GM18511 (cell line): ENCODE measurements around the gene STRIT1.

Source experiments
- ATAC-seq: cut with Tn5 transposase; IDR thresholded peaks from one replicate; pipeline ENCODE4 v1.9.1; 2021; ENCODE audit warnings: mild to moderate bottlenecking, moderate library complexity; ENCODE audit not compliant: unreplicated experiment

The STRIT1 gene

GRCh38 chr3:155293516-155293915 lies at the start of gene STRIT1:
Gene STRIT1 (minus strand): TSS chr3:155293683.
- no peak for ATAC-seq

- no peak for ATAC-seq
These were observed 48.9 kb upstream of the STRIT1 start for GRCh38 chr3:155342344-155342743.

GRCh38 chr3:155339052-155339451 lies 45.6 kb upstream of the STRIT1 start:
- ATAC-seq: no peak

DNA sequence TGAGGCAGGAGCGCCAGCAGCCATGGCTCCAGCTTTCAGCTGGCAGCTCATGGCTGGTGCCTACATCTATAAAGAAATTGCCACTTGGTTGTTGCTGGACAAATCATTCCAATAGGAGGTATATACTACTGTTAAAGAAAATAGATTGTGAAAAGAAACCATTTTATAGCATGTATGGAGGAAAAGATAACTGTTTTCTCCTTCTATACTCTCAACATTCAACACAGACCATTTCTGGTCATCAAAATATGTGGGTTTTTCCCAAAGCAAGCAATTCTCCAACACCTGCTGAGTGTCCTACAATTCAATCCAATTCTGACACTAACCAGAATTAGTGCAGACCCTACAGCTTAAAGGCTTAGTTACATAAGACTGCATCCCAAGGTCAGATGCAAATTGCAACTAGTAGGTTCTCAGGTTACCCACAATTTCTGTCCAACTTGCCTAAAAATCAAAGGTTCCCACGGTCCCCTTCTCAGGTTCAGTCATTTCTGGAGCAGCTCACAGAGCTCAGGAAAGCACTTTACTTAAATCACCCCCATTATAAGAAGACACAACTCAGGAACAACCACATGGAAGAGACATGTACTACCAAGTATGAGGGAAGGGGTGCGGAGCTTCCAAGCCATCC lies 42.4 kb upstream of the STRIT1 start:
- peak; percentile 35 for ATAC-seq

GRCh38 chr3:155334914-155335723 lies 41.6 kb upstream of the STRIT1 start:
- peak; percentile 92 for ATAC-seq

GRCh38 chr3:155334215-155334913 lies 40.9 kb upstream of the STRIT1 start:
- no peak for ATAC-seq

DNA sequence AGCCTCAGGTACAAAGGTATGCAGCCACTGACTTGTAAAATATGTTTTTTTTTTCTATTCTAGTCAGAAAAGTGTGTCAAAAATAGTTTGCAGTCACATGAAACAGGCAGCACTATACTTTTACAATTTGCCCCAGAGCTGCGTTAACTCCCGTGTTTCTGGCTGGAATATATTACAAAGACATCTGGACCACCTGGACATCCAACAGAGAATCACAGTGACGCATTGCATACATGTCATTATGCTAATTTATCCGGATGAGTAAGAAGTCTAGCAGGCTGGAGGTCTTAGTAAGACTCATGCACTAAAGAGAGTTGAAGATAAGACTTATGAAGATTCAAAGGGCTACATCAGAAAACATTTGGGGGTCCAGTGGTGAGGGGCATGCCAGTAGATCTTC lies 39.2 kb upstream of the STRIT1 start:
- ATAC-seq: no peak

DNA sequence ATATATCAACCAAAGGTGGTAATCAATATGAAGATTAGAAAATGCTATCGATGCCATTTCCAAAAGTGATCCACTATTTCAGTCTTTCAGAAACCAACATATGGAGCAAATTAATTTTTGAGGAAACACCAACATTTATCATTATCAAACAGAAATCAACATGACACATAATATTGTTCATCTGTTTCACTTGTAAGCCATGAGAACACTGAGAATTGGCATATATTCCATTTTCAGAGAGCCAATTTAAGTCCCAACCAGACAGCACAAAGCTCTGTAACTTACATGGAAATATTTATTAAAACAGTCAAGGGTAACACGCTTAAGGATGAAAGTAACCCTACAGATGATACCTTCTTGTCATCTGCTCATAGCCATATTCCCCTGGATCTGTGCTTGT lies 37.6 kb upstream of the STRIT1 start:
- ATAC-seq: no peak

GRCh38 chr3:155330370-155330769 lies 36.9 kb upstream of the STRIT1 start:
- ATAC-seq: no peak

- ATAC-seq: no peak
These were observed 36.1 kb upstream of the STRIT1 start for GRCh38 chr3:155329513-155330048.

- ATAC-seq: no peak
These were observed 34.4 kb upstream of the STRIT1 start for GRCh38 chr3:155327871-155328270.

- no peak for ATAC-seq
These were observed 33.9 kb upstream of the STRIT1 start for GRCh38 chr3:155327430-155327829.

- no peak for ATAC-seq
These were observed 33.4 kb upstream of the STRIT1 start for GRCh38 chr3:155326901-155327300.

- ATAC-seq: no peak
These were observed 32.8 kb upstream of the STRIT1 start for GRCh38 chr3:155326244-155326643.

- ATAC-seq: peak; percentile 45
These were observed 31.9 kb upstream of the STRIT1 start for GRCh38 chr3:155325263-155325835.

DNA sequence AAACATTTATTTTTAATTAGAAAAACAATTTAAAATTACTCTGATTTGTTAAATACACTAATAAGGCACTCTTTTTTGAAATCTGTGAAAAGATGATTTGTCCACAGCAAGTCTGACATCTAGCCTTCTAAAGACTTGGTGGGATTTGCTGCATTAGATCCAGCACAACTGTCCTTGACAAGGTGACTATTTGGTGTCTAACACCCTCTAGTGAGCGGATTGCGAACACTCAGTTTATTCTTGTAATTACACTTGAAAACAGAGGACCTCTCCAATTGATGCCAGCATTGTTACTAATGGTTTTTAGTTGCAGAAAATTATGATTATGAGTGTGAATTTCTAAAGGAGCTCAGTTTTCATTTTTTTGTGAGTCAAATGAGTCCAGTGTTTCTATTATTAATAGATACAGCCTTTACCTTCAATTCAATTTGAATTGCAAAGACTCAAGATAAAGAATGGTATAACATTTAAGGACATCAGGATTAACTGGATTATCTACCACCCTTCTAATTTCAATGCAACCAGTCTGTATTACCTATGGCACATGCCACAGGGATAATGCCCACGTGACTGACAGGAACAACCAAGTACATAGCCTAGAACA lies 29.7 kb upstream of the STRIT1 start:
- ATAC-seq: peak; percentile 89

- ATAC-seq: no peak
These were observed 27.9 kb upstream of the STRIT1 start for GRCh38 chr3:155321418-155321817.

- no peak for ATAC-seq
These were observed 27.5 kb upstream of the STRIT1 start for GRCh38 chr3:155320934-155321333.

DNA sequence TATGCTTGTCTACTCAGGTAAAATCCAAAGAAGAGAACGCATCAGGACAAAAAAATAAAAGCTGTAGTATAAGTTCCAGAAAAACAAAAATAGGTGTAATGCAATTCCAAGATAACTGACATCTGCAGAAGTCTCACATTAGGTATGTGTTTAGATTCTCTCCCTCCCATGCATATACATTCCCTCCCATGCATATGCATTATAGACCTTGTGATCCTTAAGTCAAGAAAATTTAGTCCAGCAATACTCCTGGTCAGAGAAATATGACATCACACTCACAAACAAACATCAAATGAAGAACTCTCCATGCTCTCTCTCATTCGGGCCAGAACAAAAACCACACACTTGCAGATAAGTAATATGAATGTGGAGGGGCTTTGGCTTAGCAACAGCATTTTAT lies 25.3 kb upstream of the STRIT1 start:
- no peak for ATAC-seq

DNA sequence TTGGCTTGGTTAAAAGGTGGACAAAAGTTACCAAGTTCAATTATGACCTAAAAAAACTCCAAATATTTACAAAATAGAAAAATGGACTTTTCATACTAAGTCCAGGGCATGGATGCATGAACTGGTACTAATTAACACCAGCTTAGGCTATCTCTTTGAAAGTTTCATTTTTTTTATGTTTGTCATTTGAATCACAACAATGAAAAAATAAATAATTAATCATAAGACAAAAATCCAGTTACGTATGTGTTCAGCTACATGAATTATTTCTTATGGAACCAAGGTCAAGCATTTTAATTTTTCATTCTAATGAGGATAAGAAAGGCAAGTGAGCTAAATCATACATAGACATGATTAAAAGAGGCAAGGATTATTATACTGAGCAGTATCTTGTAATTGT lies 23.7 kb upstream of the STRIT1 start:
- ATAC-seq: no peak

GRCh38 chr3:155316426-155316825 lies 22.9 kb upstream of the STRIT1 start:
- ATAC-seq: no peak
